HepG2 (cell line): Measurements from ENCODE around the gene PPP1CA. TPM values are rescaled to one million over a fixed set of nuclear protein-coding genes. Genes with fewer than 3 reads are reported as not detected.
A peak's percentile ranks its signal among the peaks of the same experiment; 100 is the strongest.

Source experiments
- ARNT ChIP-seq: fragments of 450-650 bp; IDR thresholded peaks from 2 replicates; pipeline ENCODE4 v1.6.1; 2017
- ATRX ChIP-seq: sonication (generic); formaldehyde crosslinking; IDR thresholded peaks from 2 replicates; pipeline ENCODE4 v1.4.0; 2020; ENCODE audit warnings: missing genetic modification reagents, borderline replicate concordance
- PAF1 ChIP-seq: IDR thresholded peaks from 2 replicates; pipeline ENCODE4 v1.6.1; 2016; ENCODE audit warnings: missing genetic modification reagents, missing compliant biosample characterization
- RBM22 ChIP-seq: fragments of 200-400 bp; formaldehyde crosslinking; optimal IDR thresholded peaks from 2 replicates; pipeline ENCODE3; 2017; ENCODE audit warnings: mild to moderate bottlenecking, low read length, moderate library complexity
- SMAD3 ChIP-seq: sonication (generic); formaldehyde crosslinking; IDR thresholded peaks from 2 replicates; pipeline ENCODE4 v1.4.0; 2020; ENCODE audit warnings: missing genetic modification reagents
- SP140L ChIP-seq: sonication (generic); formaldehyde crosslinking; IDR thresholded peaks from 2 replicates; pipeline ENCODE4 v1.4.0; 2020; ENCODE audit warnings: missing genetic modification reagents, borderline replicate concordance
- TCF7L2 ChIP-seq: IDR thresholded peaks from 2 replicates; pipeline ENCODE4 v1.6.1; 2011; ENCODE audit warnings: mild to moderate bottlenecking, low read depth, low read length, moderate library complexity
- ZBTB2 ChIP-seq: sonication (generic); formaldehyde crosslinking; IDR thresholded peaks from 2 replicates; pipeline ENCODE4 v1.8.0; 2022; ENCODE audit warnings: low read depth, missing genetic modification reagents
- ZEB1 ChIP-seq: IDR thresholded peaks from 2 replicates; pipeline ENCODE4 v1.6.1; 2012; ENCODE audit warnings: mild to moderate bottlenecking, low read depth, inconsistent platforms; ENCODE audit not compliant: insufficient replicate concordance
- ZNF234 ChIP-seq: sonication (generic); formaldehyde crosslinking; conservative IDR thresholded peaks from 2 replicates; pipeline ENCODE4 v1.5.1; 2020; ENCODE audit warnings: mild to moderate bottlenecking, missing genetic modification reagents
- ZNF362 ChIP-seq: sonication (generic); formaldehyde crosslinking; IDR thresholded peaks from 2 replicates; pipeline ENCODE4 v1.4.0; 2020; ENCODE audit warnings: missing genetic modification reagents, mild to moderate bottlenecking, borderline replicate concordance
- ZNF484 ChIP-seq: sonication (generic); formaldehyde crosslinking; IDR thresholded peaks from 2 replicates; pipeline ENCODE4 v1.5.1; 2020; ENCODE audit warnings: mild to moderate bottlenecking, low read depth, missing genetic modification reagents, borderline replicate concordance
- ZNF557 ChIP-seq: sonication (generic); formaldehyde crosslinking; IDR thresholded peaks from 2 replicates; pipeline ENCODE4 v1.4.0; 2020; ENCODE audit warnings: missing genetic modification reagents
- ZNF589 ChIP-seq: sonication (generic); formaldehyde crosslinking; conservative IDR thresholded peaks from 2 replicates; pipeline ENCODE4 v1.8.0; 2022; ENCODE audit warnings: mild to moderate bottlenecking, moderate library complexity, missing genetic modification reagents
- ZNF841 ChIP-seq: sonication (generic); formaldehyde crosslinking; IDR thresholded peaks from 2 replicates; pipeline ENCODE4 v1.8.1; 2023; ENCODE audit warnings: missing genetic modification reagents, borderline replicate concordance
- ZSCAN12 ChIP-seq: sonication (generic); formaldehyde crosslinking; IDR thresholded peaks from 2 replicates; pipeline ENCODE4 v1.9.0; 2021; ENCODE audit warnings: mild to moderate bottlenecking, missing genetic modification reagents
- ZZZ3 ChIP-seq: sonication (generic); formaldehyde crosslinking; IDR thresholded peaks from 2 replicates; pipeline ENCODE4 v1.4.0; 2020; ENCODE audit warnings: missing genetic modification reagents, mild to moderate bottlenecking, borderline replicate concordance
- polyA plus RNA-seq, 8 experiments: library from polyadenylated mRNA; depleted of rRNA in 3 of 8; stranded (reverse) in 7 of 8; unstranded in 1 of 8; fragments of >200 nt; fragmentation: Illumina TruSeq in 4 of 8; extraction: Trizol in 4 of 8; gene quantifications; 2 replicates each; pipeline versions ENCODE4 v1.2.1 to v1.2.3, GENCODE V29; 2011 to 2016; ENCODE audit warnings: low read depth in 4 of 8, missing spikeins in 1 of 8, mixed read lengths in 1 of 8; ENCODE audit not compliant: insufficient read depth in 1 of 8
- total RNA-seq, 5 experiments: library from RNA; depleted of rRNA; stranded (reverse); fragments of >200 nt; fragmentation: Illumina TruSeq; extraction: Trizol; gene quantifications; 2 replicates each; pipeline ENCODE4 v1.2.3, GENCODE V29; 2016; ENCODE audit warnings: low read depth in 1 of 5
- TF ChIP-seq, protein P1 (sequence below): sonication (generic); formaldehyde crosslinking; IDR thresholded peaks from 2 replicates; pipeline ENCODE4 v1.8.1; 2023; ENCODE audit warnings: missing genetic modification reagents, inconsistent platforms, borderline replicate concordance
- TF ChIP-seq, protein P2 (sequence below): sonication (generic); formaldehyde crosslinking; IDR thresholded peaks from 2 replicates; pipeline ENCODE4 v1.5.0; 2020; ENCODE audit warnings: mild to moderate bottlenecking, missing genetic modification reagents
- TF ChIP-seq, protein P3 (sequence below): sonication (generic); formaldehyde crosslinking; IDR thresholded peaks from 2 replicates; pipeline ENCODE4 v1.8.1; 2023; ENCODE audit warnings: missing genetic modification reagents, mild to moderate bottlenecking, borderline replicate concordance

The PPP1CA gene
- total and polyA plus RNA-seq, 2 of the 13 experiments (the other 11 are each of a cell fraction or from before 2014, with no cell fraction given): 149 to 170 TPM

DNA sequence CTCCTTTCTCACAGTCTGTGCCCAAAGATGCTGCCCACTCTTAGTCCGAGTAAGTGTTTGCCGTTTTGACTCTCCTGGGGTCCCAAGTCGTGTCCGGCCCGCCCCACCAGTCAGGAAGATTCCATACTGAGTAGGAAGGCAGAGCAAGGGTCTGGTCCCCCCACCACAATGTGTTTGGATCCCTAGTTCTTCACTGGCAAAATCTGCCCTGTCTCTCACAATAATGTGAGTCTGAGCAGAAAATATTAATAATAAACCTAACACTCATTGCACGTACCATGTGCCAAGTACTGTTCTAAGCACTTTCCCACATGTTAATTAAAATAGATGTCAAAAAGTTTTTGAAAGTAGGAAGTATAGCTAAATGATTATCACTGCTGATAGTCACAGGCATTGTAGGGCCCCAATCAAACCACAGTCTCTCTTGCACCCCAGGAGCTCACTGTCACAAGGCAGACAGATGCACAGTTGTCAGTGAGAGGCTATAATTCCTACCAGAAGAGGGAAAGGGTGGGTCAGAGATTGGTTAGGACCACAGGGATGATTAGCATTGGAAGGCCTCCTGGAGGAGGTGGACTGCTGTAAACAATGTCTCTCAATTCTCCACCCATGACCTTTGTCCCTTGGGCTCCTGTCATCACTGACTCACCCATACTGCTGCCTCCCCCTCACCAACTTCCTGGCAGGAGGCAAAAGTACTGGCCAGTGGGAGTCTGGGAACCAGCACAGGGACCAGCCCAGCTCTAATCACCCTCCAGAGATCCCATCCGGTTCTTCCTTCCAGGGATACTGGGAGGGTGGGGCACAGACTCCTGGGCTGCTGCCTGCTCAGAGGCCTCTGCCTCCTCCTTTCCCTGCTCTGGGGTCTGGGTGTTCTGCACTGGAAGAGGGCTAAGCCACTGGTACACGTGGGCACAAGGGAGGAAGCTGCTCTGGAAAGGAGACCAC lies 47.3 kb downstream of the PPP1CA start (continued):
- TF ChIP-seq, protein P1, sequence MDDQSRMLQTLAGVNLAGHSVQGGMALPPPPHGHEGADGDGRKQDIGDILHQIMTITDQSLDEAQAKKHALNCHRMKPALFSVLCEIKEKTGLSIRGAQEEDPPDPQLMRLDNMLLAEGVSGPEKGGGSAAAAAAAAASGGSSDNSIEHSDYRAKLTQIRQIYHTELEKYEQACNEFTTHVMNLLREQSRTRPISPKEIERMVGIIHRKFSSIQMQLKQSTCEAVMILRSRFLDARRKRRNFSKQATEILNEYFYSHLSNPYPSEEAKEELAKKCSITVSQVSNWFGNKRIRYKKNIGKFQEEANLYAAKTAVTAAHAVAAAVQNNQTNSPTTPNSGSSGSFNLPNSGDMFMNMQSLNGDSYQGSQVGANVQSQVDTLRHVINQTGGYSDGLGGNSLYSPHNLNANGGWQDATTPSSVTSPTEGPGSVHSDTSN (CRISPR knock-in tag): no peak
- TF ChIP-seq TCF7L2 (no peak), RBM22 (no peak), ZNF484 (CRISPR knock-in tag) (no peak), ATRX (CRISPR knock-in tag) (no peak), ZNF362 (CRISPR knock-in tag) (no peak), ZNF589 (CRISPR knock-in tag) (no peak), ZBTB2 (CRISPR knock-in tag) (no peak), SP140L (CRISPR knock-in tag) (no peak), ZEB1 (no peak), ZNF234 (CRISPR knock-in tag) (no peak), ARNT (no peak), ZSCAN12 (CRISPR knock-in tag) (no peak), ZNF841 (CRISPR knock-in tag) (no peak), SMAD3 (CRISPR knock-in tag) (0 out of 2 replicates have a peak, but pooled peaks have one; percentile 75), ZZZ3 (CRISPR knock-in tag) (0 out of 2 replicates have a peak, but pooled peaks have one; percentile 43), ZNF557 (no peak), PAF1 (CRISPR knock-in tag) (no peak)
- TF ChIP-seq, protein P2, sequence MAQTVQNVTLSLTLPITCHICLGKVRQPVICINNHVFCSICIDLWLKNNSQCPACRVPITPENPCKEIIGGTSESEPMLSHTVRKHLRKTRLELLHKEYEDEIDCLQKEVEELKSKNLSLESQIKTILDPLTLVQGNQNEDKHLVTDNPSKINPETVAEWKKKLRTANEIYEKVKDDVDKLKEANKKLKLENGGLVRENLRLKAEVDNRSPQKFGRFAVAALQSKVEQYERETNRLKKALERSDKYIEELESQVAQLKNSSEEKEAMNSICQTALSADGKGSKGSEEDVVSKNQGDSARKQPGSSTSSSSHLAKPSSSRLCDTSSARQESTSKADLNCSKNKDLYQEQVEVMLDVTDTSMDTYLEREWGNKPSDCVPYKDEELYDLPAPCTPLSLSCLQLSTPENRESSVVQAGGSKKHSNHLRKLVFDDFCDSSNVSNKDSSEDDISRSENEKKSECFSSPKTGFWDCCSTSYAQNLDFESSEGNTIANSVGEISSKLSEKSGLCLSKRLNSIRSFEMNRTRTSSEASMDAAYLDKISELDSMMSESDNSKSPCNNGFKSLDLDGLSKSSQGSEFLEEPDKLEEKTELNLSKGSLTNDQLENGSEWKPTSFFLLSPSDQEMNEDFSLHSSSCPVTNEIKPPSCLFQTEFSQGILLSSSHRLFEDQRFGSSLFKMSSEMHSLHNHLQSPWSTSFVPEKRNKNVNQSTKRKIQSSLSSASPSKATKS (CRISPR knock-in tag): no peak
- TF ChIP-seq, protein P3, sequence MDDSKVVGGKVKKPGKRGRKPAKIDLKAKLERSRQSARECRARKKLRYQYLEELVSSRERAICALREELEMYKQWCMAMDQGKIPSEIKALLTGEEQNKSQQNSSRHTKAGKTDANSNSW (CRISPR knock-in tag): no peak
